Stimulated activated naive CD4-positive, alpha-beta T cell treated with Interleukin-2 at 50 U/mL for 16 hours (primary cell): ENCODE measurements around the gene RUSF1.
A peak's percentile ranks its signal among the peaks of the same experiment; 100 is the strongest.
"Not testable (repeated sequence)": the region's sequence is repeated elsewhere in the genome, so short reads cannot be mapped to it uniquely, and the experiment has no call there.

Experiments used
- DNase-seq: peaks from one replicate; lab custom pipeline; 2025; lab: John Stamatoyannopoulos, UW

RUSF1 gene

DNA sequence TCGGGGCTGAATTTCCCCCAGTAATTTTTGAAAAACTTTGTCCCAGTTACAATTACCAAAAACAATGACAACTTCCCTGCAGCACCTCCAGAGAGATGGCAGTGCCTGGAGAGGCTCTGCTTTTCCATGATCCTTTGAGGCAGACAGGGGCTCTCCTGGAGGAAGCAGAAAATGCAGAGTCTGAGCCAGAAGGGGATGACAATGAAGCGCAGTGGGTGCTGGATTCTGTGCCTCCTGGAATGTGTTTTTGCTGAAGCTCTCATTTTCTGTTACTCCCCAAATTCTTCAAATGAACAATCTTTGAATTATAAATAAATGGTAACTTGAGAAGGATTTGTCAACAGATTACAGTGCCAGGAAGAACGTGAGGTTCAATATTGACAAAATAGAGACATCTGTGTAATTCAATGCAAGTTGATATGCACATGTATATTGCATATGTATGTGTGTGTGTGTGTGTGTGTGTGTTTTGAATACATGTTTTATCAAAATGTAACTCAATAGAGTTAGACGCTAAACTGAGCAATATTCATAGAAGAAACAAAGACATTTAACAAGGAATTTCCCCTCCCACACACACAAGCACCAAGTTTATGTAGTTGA lies 9.7 kb upstream of the RUSF1 start:
- no peak for DNase-seq

DNA sequence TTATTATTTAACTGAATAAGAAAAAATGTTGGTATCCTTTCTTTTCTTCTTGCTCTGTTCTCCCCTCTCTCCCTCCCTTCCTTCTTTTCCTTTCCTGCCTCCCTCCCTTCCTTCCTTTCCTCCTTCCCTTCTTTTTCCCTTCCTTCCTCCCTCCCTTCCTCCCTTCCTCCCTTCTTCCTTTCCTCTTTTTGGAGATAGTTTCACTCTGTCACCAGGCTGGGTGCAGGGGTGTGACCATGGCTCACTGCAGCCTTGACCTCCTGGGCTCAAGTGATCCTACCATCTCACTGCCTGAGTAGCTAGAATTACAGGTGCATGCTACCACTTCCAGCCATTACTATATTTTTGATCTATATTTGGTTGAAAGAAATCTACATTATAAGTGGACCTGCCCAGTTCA lies 5.7 kb upstream of the RUSF1 start:
- DNase-seq, result no peak

DNA sequence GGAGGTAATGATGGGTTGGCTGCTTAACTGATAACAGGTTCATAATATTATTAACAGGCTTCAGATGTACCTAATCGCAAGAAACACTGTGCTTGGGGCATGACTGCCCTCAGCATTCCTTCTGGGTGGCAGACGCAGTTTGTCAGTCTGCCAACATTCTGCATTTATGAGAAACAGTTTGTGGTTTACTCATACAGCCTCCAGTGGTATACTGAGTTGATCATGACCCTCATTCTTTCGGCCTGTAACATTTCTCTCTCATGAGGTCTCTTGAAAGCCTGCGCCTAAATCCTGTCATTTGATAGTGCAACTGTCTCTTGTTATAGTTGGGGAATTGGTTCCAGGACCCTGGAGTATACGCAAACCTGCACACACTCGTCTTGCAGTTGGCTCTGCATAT lies 4.9 kb upstream of the RUSF1 start:
- DNase-seq, result no peak

DNA sequence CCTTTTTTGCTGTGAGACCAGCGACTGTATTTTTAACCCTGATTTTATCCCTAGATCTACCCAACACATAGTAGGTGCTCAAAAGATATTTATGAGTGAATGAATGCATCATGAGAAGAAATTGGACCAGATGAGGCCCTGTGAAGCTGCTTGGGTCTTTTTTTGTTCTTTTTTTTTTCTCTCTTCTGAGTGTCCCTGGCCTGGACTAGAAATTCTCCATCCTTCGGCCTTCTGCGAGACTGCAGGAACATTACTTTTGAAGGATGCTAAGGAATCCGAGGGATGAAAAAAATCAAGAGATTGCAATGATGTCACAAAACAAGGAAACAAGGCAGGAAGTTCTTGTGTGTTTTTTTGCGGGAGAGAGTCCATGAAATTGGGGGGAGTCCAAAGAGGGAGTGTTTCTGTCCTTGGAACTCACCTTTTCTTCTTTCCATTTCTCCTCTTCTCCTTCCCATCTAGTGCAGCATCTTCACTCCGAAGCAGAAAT lies 560 bp upstream of the RUSF1 start:
- DNase-seq, result no peak

DNA sequence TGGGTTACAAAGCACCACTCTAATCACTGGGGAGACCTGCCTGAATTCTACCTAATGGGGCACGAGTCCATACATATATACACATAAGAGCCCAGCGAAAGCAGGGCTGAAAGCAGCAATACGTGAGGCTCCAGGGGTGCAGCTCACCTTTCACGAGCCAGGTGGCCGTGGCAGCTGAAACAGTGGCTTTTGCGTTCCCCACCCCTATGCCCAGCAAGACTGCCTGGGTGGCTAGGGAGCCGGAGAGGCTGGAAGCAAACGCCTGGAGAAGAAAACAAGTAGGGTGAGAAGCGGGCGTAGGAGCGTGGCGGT lies 618 bp downstream of the RUSF1 start:
- DNase-seq, result no peak

DNA sequence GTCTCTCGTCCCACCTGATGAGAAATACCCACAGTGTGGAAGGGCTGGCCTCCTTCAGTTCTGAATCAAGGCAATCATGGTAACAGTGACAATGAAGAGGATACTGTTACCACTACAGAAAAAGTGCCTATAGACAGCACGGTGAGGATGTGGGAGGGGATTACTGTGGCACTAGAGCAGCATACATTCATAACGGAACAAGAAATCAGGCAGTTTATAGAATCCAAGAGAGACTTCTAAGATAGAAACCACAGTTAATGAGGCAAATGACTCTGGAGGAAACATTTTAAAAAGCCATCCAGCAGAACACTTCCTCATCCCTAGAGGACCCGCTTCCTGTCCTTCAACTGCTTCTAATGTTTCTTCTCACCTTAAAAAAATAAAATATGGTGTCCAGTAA lies 2.7 kb downstream of the RUSF1 start:
- DNase-seq, result peak; percentile 10

DNA sequence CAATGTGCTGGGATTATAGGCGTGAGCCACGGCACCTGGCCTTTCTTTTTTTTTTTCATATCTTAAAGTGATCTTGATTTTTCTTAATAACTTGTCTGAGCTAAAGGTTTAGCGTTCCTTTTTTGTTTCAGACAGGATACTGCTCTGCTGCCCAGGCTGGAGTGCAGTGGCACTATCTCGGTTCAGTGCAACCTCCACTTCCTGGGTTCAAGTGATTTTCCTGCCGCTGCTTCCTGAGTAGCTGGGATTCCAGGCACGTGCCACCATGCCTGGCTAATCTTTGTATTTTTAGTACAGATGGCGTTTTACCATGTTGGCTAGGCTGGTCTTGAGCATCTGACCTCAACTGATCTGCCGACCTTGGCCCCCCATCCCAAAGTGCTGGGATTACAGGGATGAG lies 4.0 kb downstream of the RUSF1 start:
- DNase-seq, result no peak

DNA sequence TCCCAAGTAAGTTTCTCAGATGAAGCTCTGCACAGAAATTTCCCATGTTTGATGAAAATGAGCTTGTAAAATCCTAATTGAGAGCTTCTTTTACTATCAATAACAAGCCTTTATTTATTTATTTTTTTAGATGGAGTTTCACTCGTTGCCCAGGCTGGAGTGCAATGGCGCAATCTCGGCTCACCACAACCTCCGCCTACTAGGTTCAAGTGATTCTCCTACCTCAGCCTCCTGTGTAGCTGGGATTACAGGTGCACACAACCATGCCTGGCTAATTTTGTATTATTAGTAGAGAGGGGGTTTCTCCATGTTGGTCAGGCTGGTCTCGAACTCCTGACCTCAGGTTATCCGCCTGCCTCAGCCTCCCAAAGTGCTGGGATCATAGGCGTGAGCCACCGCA lies 4.6 kb downstream of the RUSF1 start:
- not testable (repeated sequence) for DNase-seq

DNA sequence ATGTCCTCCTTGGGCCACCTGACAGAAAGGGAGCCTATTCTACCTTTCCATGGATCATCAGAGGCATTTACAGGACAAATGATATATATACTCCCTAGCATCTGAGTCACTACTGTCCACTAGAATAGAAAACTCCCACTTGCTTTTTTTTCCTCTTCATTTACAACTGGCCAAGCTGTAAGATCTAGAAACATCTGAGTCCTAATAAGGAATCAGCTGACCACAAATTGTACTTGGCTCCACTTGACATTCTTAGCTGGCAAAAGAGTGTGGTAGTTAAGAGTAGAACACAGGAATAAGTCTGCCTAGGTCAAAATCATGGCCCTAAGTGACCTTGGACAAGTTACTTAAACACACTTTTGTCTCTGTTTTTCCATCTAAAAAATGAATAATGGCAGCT lies 5.2 kb downstream of the RUSF1 start:
- DNase-seq, result no peak

DNA sequence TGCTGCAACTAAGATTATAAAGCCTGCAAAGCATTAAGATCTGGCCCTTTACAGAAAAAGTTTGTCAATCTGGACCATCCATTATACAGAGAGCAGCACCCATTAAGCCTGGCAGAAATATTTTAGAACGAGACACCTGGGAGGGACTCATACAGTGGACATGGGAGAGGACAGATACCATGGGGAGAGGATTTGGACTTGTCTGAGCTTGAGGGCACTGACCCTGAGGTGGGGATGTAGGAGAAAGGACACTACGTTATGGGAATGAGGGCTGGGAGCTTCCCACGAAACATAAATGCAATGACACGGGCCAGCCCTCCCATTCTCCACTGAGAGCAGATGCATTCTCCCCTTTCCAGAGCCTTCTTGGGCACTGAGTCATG lies 6.2 kb downstream of the RUSF1 start:
- DNase-seq, result no peak

DNA sequence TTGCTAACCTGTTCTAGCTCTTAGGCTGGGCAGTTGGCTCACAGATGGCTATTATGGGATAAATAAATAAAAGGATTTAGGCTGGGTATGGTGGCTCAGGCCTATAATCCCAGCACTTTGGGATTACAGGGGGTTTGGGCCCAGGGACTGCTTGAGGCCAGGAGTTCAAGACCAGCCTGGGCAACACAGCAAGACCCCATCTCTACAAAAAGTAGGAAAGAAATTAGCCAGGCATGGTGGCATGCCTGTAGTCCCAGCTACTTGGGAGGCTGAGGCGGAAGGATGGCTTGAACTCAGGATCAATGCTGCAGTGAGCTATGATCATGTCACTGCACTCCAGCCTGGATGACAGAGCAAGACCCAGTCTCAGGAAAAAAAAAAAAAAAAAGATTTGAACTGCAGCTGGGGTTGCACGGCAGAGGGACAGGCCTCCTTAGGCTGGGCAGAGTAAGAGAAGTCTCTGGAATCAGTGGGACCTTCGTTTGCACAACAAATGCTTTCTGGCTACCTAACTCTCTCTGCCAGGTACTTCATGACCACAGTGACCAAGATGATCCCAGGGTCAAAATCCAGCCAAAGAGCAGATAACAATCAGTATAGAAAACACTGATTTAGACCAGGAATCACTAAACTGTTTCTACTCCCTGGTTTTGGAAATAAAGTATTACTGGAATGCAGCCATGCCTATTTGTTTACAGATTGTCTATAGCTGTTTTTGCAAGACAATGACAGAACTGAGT lies 6.8 kb downstream of the RUSF1 start:
- no peak for DNase-seq

DNA sequence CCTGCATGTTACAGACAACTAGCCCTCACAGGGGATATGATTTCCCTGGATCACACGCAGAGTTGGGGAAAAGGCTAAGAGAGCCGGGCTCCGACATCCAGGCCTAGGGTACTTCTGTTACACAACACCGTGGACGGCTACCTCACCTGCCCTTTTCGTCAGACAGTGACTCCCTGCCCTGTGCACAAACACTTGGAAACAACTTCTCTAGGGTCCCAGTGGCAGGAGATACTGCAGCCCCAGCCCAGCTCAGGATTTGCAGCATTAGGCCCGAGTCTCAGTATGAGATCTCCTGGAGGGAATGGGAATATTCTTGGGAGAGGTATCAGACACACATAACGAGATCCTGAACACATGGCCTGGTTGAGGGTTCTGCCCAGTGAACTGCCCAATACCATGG lies 8.3 kb downstream of the RUSF1 start:
- DNase-seq, result no peak

DNA sequence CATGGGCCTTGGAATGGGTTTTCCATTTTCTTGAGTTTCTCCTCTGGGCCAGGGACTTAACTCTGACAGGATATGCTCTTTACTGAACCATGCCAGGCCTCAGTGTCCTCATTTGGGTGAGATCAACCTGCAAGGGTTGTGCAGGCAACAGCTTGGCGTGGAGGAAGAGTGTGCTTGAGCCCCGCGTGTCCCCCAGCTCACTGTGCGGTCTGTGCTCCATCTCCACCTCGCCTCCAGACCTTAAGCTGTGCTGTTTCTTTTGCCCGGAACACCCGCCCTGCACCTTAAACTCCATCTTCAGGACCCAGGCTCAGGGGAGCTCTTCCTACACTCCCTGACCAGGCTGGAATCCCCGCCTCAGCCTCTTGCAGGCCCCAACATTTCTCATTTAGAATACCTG lies 9.7 kb downstream of the RUSF1 start:
- no peak for DNase-seq

DNA sequence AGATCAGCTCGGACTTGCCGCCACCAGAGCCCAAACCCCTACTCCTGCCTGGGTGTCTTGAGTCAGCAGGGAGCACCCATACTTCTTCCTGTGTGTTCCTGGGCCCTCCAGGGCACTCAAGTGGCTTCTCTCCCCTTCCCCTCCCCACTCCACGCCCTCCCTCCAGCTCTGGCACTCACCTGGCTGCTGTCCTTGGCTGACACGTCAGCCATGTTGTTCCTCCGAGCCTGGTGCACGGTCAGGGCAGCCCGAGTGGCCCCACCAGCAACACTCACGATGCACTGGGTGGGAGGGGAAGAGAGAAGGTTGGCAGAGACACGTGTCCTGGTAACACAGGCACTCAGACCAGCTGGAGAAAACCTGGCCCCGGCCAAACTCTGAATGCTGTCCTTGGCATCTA lies 11.5 kb downstream of the RUSF1 start:
- DNase-seq, result no peak

DNA sequence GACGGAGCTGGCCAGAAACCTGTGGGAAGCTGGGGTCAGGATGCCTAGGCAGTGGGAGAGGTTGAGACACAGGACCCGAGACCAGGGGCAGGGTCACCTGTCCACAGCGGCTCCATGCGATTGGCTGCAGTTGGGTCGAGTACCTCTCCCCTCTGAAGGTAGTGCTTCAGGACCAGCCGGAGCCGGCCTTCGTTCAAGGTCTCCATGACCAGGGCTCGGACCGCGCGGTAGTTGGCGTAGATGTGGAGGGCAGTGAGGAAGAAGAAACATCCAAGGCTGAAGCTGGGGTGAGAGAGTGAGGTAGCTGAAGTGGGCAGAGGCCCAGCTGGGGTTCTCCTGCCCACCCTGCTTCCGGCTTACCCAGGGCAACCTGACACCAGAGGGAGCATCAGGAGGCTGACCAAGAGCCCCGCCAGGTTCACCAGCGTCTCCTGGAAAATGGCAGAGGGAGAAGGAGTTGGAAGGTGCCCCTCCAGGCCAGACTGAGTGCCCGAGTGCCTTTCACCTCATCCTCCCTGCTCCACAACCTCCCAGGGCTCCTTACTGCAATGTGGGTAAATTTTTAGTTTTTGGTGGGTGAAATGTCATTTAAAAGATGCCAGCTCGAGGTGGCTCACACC lies 14.6 kb downstream of the RUSF1 start:
- no peak for DNase-seq

DNA sequence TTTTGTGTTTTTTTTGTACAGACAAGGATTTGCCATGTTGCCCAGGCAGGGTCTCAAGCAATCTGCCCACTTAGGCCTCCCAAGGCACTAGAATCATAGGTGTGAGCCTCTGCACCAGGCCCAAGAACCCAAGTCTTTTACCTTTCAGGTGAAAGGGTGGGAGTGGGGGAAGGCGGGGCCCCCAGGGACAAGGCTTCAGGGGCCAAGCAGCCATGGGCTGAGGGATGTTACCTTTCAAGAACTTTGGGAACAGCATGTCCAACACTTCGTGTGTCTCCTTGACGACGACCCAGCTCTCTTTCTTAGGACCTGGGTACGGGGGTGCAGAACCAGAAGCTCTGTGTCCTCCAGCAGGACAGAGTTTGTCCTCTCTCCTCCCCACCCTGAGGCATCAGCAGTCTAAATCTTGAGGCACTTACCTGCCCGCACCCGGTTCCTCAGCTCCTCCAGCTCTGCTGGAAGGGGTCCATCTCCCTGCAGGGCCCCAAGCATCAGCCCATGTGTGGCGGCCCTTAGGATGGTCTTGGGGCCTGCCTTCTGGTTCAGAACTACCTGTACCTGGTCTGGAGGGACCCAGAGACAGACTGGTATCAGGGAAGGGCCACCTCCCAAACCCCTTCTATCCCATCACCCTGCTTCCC lies 16.3 kb downstream of the RUSF1 start:
- DNase-seq, result no peak

DNA sequence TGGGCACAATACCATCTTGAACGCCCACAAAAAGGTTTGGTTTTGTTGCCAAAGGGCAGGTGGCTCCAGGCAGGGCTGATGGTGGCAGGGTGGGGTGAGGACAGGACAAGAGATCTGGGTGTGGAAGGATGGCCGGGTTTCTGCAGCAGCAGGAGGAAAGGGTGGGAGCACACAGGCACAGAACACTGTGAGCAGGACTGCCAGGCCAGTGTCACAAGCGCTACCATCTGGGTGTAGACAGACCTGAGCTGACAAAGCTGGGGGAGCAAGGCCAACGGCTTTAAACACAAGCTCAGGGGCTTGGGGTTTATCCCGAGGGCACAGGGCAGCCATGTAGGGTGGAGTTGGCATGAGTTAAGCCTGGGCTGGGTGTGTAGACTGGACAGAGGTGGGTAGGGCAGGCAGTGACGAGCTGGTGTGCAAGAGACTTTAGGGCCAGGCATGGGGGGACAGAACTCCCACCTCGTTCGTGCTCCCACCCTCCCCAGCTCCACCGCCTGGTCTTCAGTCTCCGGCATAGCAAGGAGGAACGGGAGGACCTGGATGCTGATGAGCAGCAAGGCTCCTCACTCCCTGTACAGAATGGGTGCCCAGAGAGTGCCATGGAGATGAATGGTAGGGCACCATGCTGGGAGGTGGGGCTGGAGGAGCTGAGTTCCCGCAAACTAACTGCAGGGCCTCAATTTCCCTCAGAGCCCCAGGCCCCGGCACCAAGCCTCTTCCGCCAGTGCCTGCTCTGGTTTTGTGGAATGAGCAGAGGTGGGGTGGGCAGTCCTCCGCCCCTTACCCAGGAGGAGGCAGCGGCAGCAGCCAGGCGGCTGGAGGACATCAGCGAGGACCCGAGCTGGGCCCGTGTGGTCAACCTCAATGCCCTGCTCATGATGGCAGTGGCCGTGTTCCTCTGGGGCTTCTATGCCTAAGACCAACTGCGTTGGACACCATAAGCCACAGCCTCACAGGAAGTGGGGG lies 18.3 kb downstream of the RUSF1 start:
- no peak for DNase-seq

DNA sequence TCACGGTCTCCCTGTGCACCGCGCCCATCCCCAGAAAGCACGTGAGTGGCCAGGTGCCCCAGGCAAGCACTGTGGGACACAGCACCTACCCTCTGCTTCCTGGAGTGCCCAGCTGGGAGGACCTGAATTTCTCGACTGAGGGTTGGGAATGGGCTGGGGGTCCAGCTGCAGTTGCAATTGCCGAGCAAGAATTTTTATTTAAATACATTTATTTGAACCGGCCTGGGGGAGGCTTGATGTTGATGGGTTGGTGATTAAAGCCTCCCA lies 19.0 kb downstream of the RUSF1 start:
- no peak for DNase-seq

DNA sequence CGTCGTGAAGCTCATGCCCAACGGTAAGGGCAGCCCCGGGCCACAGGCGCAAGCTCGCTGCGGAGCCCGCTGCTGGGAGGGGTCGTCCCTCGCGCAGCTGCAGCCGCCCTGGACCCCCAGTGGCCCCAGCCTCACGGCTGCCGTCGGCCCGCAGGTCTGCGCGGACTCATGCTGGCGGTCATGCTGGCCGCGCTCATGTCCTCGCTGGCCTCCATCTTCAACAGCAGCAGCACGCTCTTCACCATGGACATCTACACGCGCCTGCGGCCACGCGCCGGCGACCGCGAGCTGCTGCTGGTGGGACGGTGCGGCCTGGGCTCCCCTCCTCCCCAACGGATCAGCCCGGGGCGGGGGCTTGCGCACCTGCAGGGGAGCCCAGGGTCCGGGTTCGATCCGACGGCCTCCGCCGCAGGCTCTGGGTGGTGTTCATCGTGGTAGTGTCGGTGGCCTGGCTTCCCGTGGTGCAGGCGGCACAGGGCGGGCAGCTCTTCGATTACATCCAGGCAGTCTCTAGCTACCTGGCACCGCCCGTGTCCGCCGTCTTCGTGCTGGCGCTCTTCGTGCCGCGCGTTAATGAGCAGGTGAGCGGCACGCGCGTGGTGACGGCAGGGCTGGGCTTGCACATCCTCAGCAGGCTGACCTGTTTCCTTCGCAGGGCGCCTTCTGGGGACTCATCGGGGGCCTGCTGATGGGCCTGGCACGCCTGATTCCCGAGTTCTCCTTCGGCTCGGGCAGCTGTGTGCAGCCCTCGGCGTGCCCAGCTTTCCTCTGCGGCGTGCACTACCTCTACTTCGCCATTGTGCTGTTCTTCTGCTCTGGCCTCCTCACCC lies 19.5 kb downstream of the RUSF1 start:
- no peak for DNase-seq

DNA sequence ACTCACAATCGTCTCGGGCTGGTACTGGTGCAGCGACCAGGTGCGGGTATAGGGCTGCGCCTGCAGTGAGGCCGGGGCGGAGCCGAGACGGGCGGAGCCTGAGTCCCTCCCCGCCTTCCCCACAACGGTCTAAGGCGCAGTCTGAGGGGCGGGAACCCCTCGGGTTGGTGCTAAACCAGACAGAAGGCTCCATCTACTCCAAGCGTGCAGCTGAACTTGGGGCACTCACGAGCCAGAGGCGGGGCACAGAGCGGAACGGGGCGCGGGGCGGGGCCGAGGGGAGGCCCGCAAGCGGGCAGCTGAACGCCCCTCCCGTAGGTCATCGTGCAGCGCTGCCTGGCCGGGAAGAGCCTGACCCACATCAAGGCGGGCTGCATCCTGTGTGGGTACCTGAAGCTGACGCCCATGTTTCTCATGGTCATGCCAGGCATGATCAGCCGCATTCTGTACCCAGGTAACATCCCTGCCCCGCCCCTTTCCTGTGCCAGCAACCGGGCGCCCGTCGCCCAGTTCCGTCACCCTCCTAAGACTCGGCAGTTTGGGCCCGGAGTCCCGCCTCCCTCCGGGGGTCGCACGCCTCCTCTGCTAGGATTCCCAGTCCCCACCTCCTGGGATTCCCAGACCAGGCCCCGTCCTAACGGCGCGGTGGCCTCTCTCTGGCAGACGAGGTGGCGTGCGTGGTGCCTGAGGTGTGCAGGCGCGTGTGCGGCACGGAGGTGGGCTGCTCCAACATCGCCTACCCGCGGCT lies 20.3 kb downstream of the RUSF1 start:
- peak; percentile 68 for DNase-seq
